GM11168 (cell line): ENCODE data around the gene BMF.
"Not testable (repeated sequence)": the region's sequence is repeated elsewhere in the genome, so short reads cannot be mapped to it uniquely, and the experiment has no call there.

Source experiments
- in situ Hi-C: fragments of 300-500 bp; cut with MboI; formaldehyde crosslinking; loops from one replicate; pipeline ENCODE4 v1.12.0; 2022; ENCODE audit warnings: low sequenced_read_pairs; ENCODE audit not compliant: unreplicated experiment

Gene BMF

GRCh38 chr15:40108855-40109735 is at the start of gene BMF:
Gene BMF (minus strand): TSS chr15:40108879. CDS start chr15:40106086, 2,793 bp downstream.
- in situ Hi-C loops = no loop called here

- in situ Hi-C loops = no loop called here
Observed at GRCh38 chr15:40157778-40158447, 49.2 kb upstream of the BMF start.

GRCh38 chr15:40155270-40155910 is 46.7 kb upstream of the BMF start:
- in situ Hi-C loops = no loop called here

- in situ Hi-C loops = not testable (repeated sequence)
Observed at GRCh38 chr15:40154821-40155220, 46.1 kb upstream of the BMF start.

DNA sequence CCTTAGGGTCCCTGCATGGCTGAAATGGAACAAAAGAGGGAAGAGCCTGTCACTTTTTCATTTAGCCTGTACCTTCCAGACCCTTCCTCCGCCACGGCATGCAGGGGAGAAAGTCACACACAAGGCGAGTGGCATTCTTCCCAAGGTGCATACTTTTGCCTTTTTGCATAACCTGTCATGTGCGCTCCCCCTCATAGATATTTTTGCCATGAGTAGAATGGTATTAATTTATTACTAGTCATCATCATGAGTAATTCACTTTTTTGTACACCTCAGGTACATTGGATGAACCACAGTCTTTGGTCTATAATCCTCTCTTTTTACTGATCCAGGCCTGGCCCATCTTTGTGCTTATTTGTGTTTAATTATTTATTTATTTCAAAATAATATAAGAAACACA is 43.3 kb upstream of the BMF start:
- in situ Hi-C loops = no loop called here

DNA sequence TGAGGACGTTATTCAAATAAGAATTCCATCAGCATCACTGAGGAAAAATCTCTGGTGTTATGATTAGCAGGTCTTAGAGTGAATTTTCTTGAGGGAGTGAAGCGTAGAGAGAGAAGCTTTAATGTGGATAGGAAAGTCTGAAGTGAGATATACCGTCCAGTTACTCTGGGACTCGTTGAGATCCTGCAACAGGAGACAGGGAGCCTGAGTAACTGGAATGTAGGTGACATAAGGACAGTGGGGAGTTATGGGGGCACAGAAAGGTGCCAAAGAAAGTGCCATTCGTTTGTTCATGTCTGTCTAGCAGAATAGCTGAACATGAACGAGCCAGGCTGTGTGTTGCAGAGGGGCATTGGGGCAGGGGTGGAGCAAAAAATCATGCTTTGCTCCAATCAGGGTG is 42.8 kb upstream of the BMF start:
- in situ Hi-C loops = no loop called here

- in situ Hi-C loops = no loop called here
Observed at GRCh38 chr15:40150163-40150925, 41.7 kb upstream of the BMF start.

- in situ Hi-C loops = no loop called here
Observed at GRCh38 chr15:40149339-40149738, 40.7 kb upstream of the BMF start.

- in situ Hi-C loops = no loop called here
Observed at GRCh38 chr15:40146037-40146436, 37.4 kb upstream of the BMF start.

- in situ Hi-C loops = no loop called here
Observed at GRCh38 chr15:40142428-40142827, 33.7 kb upstream of the BMF start.

DNA sequence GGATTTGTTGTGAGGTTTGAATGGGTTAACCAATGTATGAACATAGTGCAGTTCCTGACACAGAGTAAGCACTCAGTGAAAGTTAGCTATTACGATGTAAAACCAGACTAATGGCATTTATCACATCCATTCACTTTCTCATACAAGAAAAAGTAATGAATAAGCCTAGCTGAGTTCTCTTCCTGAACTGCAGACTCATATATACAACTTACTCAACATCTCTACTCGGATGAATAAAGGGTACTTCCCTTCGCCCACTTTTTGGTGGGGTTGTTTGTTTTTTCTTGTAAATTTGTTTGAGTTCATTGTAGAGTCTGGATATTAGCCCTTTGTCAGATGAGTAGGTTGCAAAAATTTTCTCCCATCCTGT is 29.5 kb upstream of the BMF start:
- in situ Hi-C loops = not testable (repeated sequence)

GRCh38 chr15:40137303-40138200 is 28.9 kb upstream of the BMF start:
- in situ Hi-C loops = no loop called here

DNA sequence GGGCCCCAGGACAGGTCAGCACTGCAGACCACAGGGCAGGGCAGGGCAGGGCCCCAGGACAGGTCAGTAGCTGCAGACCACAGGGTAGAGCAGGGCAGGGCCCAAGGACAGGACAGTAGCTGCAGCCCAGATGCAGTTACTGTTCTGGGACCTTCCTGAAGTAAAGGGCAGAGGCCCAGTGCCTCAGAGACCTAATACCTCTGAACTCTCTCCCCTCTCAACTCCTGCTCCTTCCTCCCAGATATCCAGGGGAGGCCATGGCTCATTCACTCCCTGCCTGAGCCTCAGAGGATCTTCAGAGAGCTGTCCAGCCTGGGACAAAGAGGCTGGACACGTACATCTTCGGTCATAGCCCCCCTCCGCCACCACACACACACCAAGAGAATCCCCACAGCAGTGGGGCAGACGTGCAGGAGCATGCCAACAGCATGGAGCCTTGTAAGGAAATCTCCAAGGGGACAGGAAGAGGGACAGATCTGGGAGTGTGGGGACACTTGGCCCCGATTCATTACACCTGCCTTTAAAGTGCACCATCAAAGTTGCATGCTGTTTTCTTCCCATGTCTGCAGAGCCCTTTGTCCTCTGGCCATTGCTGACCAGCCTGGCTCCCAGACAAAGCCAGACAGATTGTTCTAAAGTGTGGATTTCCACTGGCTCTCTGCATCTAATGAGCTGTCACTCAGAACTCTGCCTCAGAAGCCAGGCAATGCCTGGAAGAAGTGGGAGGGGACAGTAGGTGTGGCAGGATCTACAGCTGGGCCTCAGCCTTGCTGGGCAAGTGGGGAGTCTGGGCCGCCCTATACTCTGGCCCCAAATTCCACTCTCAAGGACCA is 28.0 kb upstream of the BMF start:
- in situ Hi-C loops = no loop called here

- in situ Hi-C loops = not testable (repeated sequence)
Observed at GRCh38 chr15:40135846-40136450, 27.3 kb upstream of the BMF start.

GRCh38 chr15:40134885-40135284 is 26.2 kb upstream of the BMF start:
- in situ Hi-C loops = no loop called here

DNA sequence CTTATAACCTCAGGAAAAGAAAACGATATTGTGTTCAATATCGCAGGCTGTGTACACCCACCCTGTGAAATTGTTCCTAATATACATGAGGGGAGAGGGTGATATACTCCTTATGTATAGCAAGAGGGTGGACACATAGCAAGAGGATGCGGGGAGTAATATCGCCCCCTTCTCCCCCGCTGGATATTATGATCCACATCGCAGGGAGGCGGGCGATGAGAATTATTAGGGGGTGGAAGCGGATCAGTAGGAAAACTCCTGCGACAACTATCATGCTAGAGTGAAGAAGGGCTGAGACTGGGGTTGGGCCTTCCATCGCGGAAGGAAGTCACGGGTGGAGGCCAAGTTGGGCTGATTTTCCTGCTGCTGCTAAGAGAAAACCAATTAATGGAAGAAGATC is 24.9 kb upstream of the BMF start:
- in situ Hi-C loops = no loop called here

DNA sequence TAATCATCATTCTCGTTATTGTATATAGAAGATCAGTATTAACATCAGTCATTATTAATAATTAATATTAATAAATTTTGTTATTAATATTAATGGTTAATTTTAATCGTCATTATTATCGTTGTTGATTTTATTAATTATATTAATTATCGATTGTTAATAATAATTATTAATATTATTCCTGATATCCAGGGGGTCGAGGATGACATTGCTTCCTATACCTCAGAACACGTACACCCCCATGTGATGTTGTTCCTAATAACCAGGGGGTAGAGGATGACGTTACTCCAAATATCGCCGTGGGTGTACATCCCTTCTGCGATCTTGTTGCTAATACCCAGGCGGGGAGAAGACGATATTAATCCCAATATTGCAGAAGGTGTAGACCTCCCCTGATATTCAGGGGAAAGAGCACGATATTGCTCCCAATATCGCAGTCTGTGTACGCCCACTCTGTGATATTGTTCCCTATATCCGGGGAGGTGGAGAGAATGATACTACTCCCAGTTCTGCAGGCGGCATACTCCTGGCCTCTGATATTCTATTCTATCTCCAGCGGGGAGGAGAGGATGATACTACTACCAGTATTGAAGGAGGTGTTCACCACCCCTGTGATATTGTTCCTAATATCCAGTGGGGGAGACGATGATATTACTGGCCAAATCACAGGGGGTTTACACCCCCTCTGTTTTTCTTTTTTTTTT is 22.3 kb upstream of the BMF start:
- in situ Hi-C loops = no loop called here

- in situ Hi-C loops = no loop called here
Observed at GRCh38 chr15:40130118-40130517, 21.4 kb upstream of the BMF start.
